ENCODE measurements around the gene DAPP1. TPM values are rescaled to one million over a fixed set of nuclear protein-coding genes. Genes with fewer than 3 reads are reported as not detected.

The DAPP1 gene
- total and polyA plus RNA-seq, 8 donors, result 0.45 to 72.4 (median 8.5) TPM

GRCh38 chr4:99825272-99825671 lies 8.6 kb downstream of the DAPP1 start:
- H3K4me1 ChIP-seq, result no peaks in the 10 kb centered on the region
- H3K9me3 ChIP-seq, result no peaks in the 10 kb centered on the region
- no peak for DNase-seq
- intact Hi-C loops (cut with DNase I; ENCODE audit: low total_unique reads), result no loop called here
- no peak overlapping the region for H3K4me3 ChIP-seq
- WGBS, 5 donors, result 68 to 76% (median 72%) methylated on average over 3 of the region's 3 CpGs
- H3K27ac ChIP-seq, result no peak overlapping the region
- H3K27me3 ChIP-seq, result no peaks in the 10 kb centered on the region
- TF ChIP-seq POLR2AphosphoS5 (IDR thresholded peaks at IDR 0.05) (no peak), POLR2A (IDR thresholded peaks at IDR 0.05) (no peak), EP300 (IDR thresholded peaks at IDR 0.05) (no peak), CTCF (IDR thresholded peaks at IDR 0.05) (no peak)
- H3K36me3 ChIP-seq, result no peaks in the 10 kb centered on the region

- TF ChIP-seq CTCF (IDR thresholded peaks at IDR 0.05) (no peak), EP300 (IDR thresholded peaks at IDR 0.05) (no peak), POLR2A (IDR thresholded peaks at IDR 0.05) (no peak), POLR2AphosphoS5 (IDR thresholded peaks at IDR 0.05) (no peak)
- H3K27me3 ChIP-seq, result no peaks in the 10 kb centered on the region
- intact Hi-C loops (cut with DNase I; ENCODE audit: low total_unique reads), result no loop called here
- H3K4me1 ChIP-seq, result no peaks in the 10 kb centered on the region
- WGBS, 5 donors, result 83 to 88% (median 85%) methylated on average over 1 of the region's 1 CpG
- no peak overlapping the region for H3K4me3 ChIP-seq
- DNase-seq, result no peak
- H3K36me3 ChIP-seq, result no peaks in the 10 kb centered on the region
- H3K9me3 ChIP-seq, result no peaks in the 10 kb centered on the region
- no peak overlapping the region for H3K27ac ChIP-seq
These were observed 9.4 kb downstream of the DAPP1 start for GRCh38 chr4:99826016-99826415.

- Histone ChIP-seq H3K4me1 (peaks cover 0 to 6% (median 4%) of the 10 kb centered on the region in 4 donors), H3K27ac (no peak overlapping the region), H3K36me3 (no peaks in the 10 kb centered on the region), H3K9me3 (no peaks in the 10 kb centered on the region), H3K27me3 (no peaks in the 10 kb centered on the region), H3K4me3 (no peak overlapping the region)
- WGBS, 5 donors, result 83 to 91% (median 88%) methylated on average over 6 of the region's 6 CpGs
- TF ChIP-seq POLR2A (IDR thresholded peaks at IDR 0.05) (no peak), EP300 (IDR thresholded peaks at IDR 0.05) (no peak), POLR2AphosphoS5 (IDR thresholded peaks at IDR 0.05) (no peak), CTCF (IDR thresholded peaks at IDR 0.05) (no peak)
- no peak for DNase-seq
- intact Hi-C loops (cut with DNase I; ENCODE audit: low total_unique reads), result no loop called here
These were observed 10.8 kb downstream of the DAPP1 start for GRCh38 chr4:99827454-99827853.

GRCh38 chr4:99827857-99828256 lies 11.2 kb downstream of the DAPP1 start:
- Histone ChIP-seq H3K9me3 (no peaks in the 10 kb centered on the region), H3K27me3 (no peaks in the 10 kb centered on the region), H3K36me3 (no peaks in the 10 kb centered on the region), H3K4me1 (peaks cover 0 to 9% (median 7%) of the 10 kb centered on the region in 4 donors), H3K4me3 (no peak overlapping the region), H3K27ac (no peak overlapping the region)
- intact Hi-C loops (cut with DNase I; ENCODE audit: low total_unique reads), result no loop called here
- TF ChIP-seq EP300 (IDR thresholded peaks at IDR 0.05) (no peak), POLR2AphosphoS5 (IDR thresholded peaks at IDR 0.05) (no peak), CTCF (IDR thresholded peaks at IDR 0.05) (no peak), POLR2A (IDR thresholded peaks at IDR 0.05) (no peak)
- 78 to 86% (median 84%) methylated on average over 1 of the region's 1 CpG for WGBS, 5 donors
- DNase-seq, result no peak
